Activated naive CD4-positive, alpha-beta T cell treated with anti-CD3 and anti-CD28 coated beads, Interleukin-2, amount 50 U/mL, for 16 hours (primary cell): Measurements from ENCODE around the gene MED12L.
A peak's percentile ranks its signal among the peaks of the same experiment; 100 is the strongest.
"Not testable (repeated sequence)": the region's sequence is repeated elsewhere in the genome, so short reads cannot be mapped to it uniquely, and the experiment has no call there.

Experiments
- DNase-seq: peaks from one replicate; pipeline ENCODE4 v3.0.0-alpha.2; 2020

The MED12L gene

GRCh38 chr3:151144016-151144415 is 58.6 kb downstream of the MED12L start:
- no peak for DNase-seq

- no peak for DNase-seq
Measured at GRCh38 chr3:151144760-151145159, 59.3 kb downstream of the MED12L start.

- no peak for DNase-seq
Measured at GRCh38 chr3:151145713-151146070, 60.2 kb downstream of the MED12L start.

- DNase-seq, result peak; percentile 33
Measured at GRCh38 chr3:151146071-151146730, 60.7 kb downstream of the MED12L start.

- no peak for DNase-seq
Measured at GRCh38 chr3:151146731-151147091, 61.2 kb downstream of the MED12L start.

- no peak for DNase-seq
Measured at GRCh38 chr3:151147299-151147698, 61.8 kb downstream of the MED12L start.

GRCh38 chr3:151152455-151153079 is 67.1 kb downstream of the MED12L start:
- DNase-seq, result no peak

GRCh38 chr3:151154566-151154965 is 69.1 kb downstream of the MED12L start:
- DNase-seq, result no peak

- DNase-seq, result no peak
Measured at GRCh38 chr3:151155409-151156128, 70.1 kb downstream of the MED12L start.

- DNase-seq, result no peak
Measured at GRCh38 chr3:151156618-151157216, 71.3 kb downstream of the MED12L start.

- DNase-seq, result no peak
Measured at GRCh38 chr3:151159806-151160205, 74.3 kb downstream of the MED12L start.

GRCh38 chr3:151165226-151165625 is 79.8 kb downstream of the MED12L start:
- no peak for DNase-seq

GRCh38 chr3:151166161-151166560 is 80.7 kb downstream of the MED12L start:
- DNase-seq, result no peak

GRCh38 chr3:151168269-151169094 is 83.0 kb downstream of the MED12L start:
- peak; percentile 84 for DNase-seq

- no peak for DNase-seq
Measured at GRCh38 chr3:151169262-151169947, 83.9 kb downstream of the MED12L start.

- DNase-seq, result not testable (repeated sequence)
Measured at GRCh38 chr3:151169948-151170679, 84.7 kb downstream of the MED12L start.

- no peak for DNase-seq
Measured at GRCh38 chr3:151171145-151171757, 85.8 kb downstream of the MED12L start.

- no peak for DNase-seq
Measured at GRCh38 chr3:151174351-151174750, 88.9 kb downstream of the MED12L start.

GRCh38 chr3:151175952-151176351 is 90.5 kb downstream of the MED12L start:
- DNase-seq, result no peak

- DNase-seq, result no peak
Measured at GRCh38 chr3:151178208-151178845, 92.9 kb downstream of the MED12L start.
